ENCODE measurements around the gene HIPK2.

The HIPK2 gene

GRCh38 chr7:139782932-139783331 is 5.1 kb upstream of the HIPK2 start:
- no peak for DNase-seq

- DNase-seq, result peak; percentile 56
Measured at GRCh38 chr7:139777133-139777891, 486 bp downstream of the HIPK2 start.

GRCh38 chr7:139776486-139777132 is 1.2 kb downstream of the HIPK2 start:
- DNase-seq, result peak; percentile 56

- DNase-seq, result peak; percentile 68
Measured at GRCh38 chr7:139775829-139776266, 1.9 kb downstream of the HIPK2 start.

- no peak for DNase-seq
Measured at GRCh38 chr7:139774376-139774775, 3.4 kb downstream of the HIPK2 start.

- DNase-seq, result no peak
Measured at GRCh38 chr7:139773371-139773770, 4.4 kb downstream of the HIPK2 start.

- DNase-seq, result no peak
Measured at GRCh38 chr7:139772873-139773272, 4.9 kb downstream of the HIPK2 start.

GRCh38 chr7:139772115-139772514 is 5.7 kb downstream of the HIPK2 start:
- no peak for DNase-seq

- DNase-seq, result no peak
Measured at GRCh38 chr7:139771001-139771956, 6.5 kb downstream of the HIPK2 start.

GRCh38 chr7:139769761-139770160 is 8.0 kb downstream of the HIPK2 start:
- no peak for DNase-seq

- DNase-seq, result no peak
Measured at GRCh38 chr7:139769066-139769465, 8.7 kb downstream of the HIPK2 start.

- DNase-seq, result no peak
Measured at GRCh38 chr7:139768249-139768824, 9.5 kb downstream of the HIPK2 start.

GRCh38 chr7:139767561-139767982 is 10.2 kb downstream of the HIPK2 start:
- no peak for DNase-seq

GRCh38 chr7:139765143-139765542 is 12.7 kb downstream of the HIPK2 start:
- DNase-seq, result no peak

GRCh38 chr7:139763330-139763729 is 14.5 kb downstream of the HIPK2 start:
- DNase-seq, result no peak

GRCh38 chr7:139762886-139763285 is 14.9 kb downstream of the HIPK2 start:
- DNase-seq, result no peak

GRCh38 chr7:139758388-139758787 is 19.4 kb downstream of the HIPK2 start:
- peak; percentile 80 for DNase-seq

- DNase-seq, result no peak
Measured at GRCh38 chr7:139757968-139758367, 19.8 kb downstream of the HIPK2 start.

GRCh38 chr7:139753693-139754111 is 24.1 kb downstream of the HIPK2 start:
- no peak for DNase-seq

GRCh38 chr7:139753081-139753692 is 24.6 kb downstream of the HIPK2 start:
- no peak for DNase-seq

- no peak for DNase-seq
Measured at GRCh38 chr7:139752604-139753003, 25.2 kb downstream of the HIPK2 start.

- DNase-seq, result no peak
Measured at GRCh38 chr7:139752148-139752547, 25.6 kb downstream of the HIPK2 start.

Data from NCI-H146 (cell line).